Natural killer cell (primary cell): Measurements from ENCODE around the gene HTR6. TPM values are rescaled to one million over a fixed set of nuclear protein-coding genes. Genes with fewer than 3 reads are reported as not detected.

ENCODE experiments used
- ATAC-seq, 3 donors: fragments of 150-1000 bp in 2 of 3; fragments of 200-7000 bp in 1 of 3; cut with Tn5 transposase; 1 replicate in 1 of 3; 2 replicates in 2 of 3; pipeline ENCODE4 v1.10.0; 2021; ENCODE audit warnings: mild to moderate bottlenecking in 2 of 3, moderate library complexity in 2 of 3
- DNase-seq, 2 donors: peaks; one replicate each; pipeline versions ENCODE4 v3.0.0 to v3.0.0-alpha.2; 2013 to 2021; ENCODE audit warnings: mixed read lengths in 1 of 2
- H3K27ac ChIP-seq: one replicate; pipeline ENCODE4 v1.5.1; 2013; ENCODE audit warnings: mild to moderate bottlenecking, low read length
- H3K27me3 ChIP-seq: one replicate; pipeline ENCODE4 v1.6.1; 2013; ENCODE audit warnings: low read length; ENCODE audit not compliant: control insufficient read depth, insufficient read depth
- H3K36me3 ChIP-seq: one replicate; pipeline ENCODE4 v1.6.1; 2013; ENCODE audit warnings: low read length; ENCODE audit not compliant: control insufficient read depth, insufficient read depth
- H3K4me1 ChIP-seq: one replicate; pipeline ENCODE4 v1.6.1; 2013; ENCODE audit warnings: low read length; ENCODE audit not compliant: control insufficient read depth, insufficient read depth
- H3K4me3 ChIP-seq: one replicate; pipeline ENCODE4 v1.5.1; 2013; ENCODE audit warnings: low read length
- H3K9me3 ChIP-seq: one replicate; pipeline ENCODE4 v1.6.1; 2013; ENCODE audit warnings: low read length; ENCODE audit not compliant: control insufficient read depth, insufficient read depth
- H3K27ac Mint-ChIP-seq, 2 donors: one replicate each; pipeline ENCODE4 v1.8.0; 2022; ENCODE audit warnings: mild to moderate bottlenecking in 2 of 2, mixed read lengths in 2 of 2, moderate library complexity in 1 of 2
- H3K27me3 Mint-ChIP-seq, 2 donors: one replicate each; pipeline ENCODE4 v1.8.0; 2022; ENCODE audit warnings: low read depth in 2 of 2, mixed read lengths in 2 of 2
- H3K36me3 Mint-ChIP-seq: one replicate; pipeline ENCODE4 v1.8.0; 2022; ENCODE audit warnings: mixed read lengths
- H3K4me1 Mint-ChIP-seq, 2 donors: one replicate each; pipeline ENCODE4 v1.8.0; 2022; ENCODE audit warnings: mixed read lengths in 2 of 2
- H3K4me3 Mint-ChIP-seq: one replicate; pipeline ENCODE4 v1.8.0; 2022; ENCODE audit warnings: mild to moderate bottlenecking, moderate library complexity, mixed read lengths
- H3K9me3 Mint-ChIP-seq, 2 donors: one replicate each; pipeline ENCODE4 v1.8.0; 2022; ENCODE audit warnings: mixed read lengths in 2 of 2
- WGBS: methylation state at CpG from one replicate; pipeline ENCODE4 v1.1.7; 2013; ENCODE audit warnings: missing lambda C conversion rate; ENCODE audit not compliant: insufficient coverage; 5-methylcytosine and 5-hydroxymethylcytosine counted together
- intact Hi-C: fragments of 100-400 bp; cut with micrococcal nuclease; formaldehyde crosslinking; loops from one replicate; pipeline ENCODE4 v1.14.2; 2022
- total RNA-seq, 4 donors: library from RNA; stranded (reverse); fragments of 120-200 nt in 1 of 4; gene quantifications; one replicate each; pipeline versions ENCODE4 v1.2.3 to v1.2.4, GENCODE V29; 2013 to 2022
- TF ChIP-seq, protein P1 (sequence below): fragments of 200-600 bp; IDR thresholded peaks from one replicate; pipeline ENCODE4 v1.8.0; 2022; ENCODE audit warnings: antibody characterized with exemption

HTR6 gene
- total RNA-seq, 3 donors from 2014 or later (not counting 1 experiment from before 2014, with no cell fraction given) = 0.18 TPM; not detected in 2

DNA sequence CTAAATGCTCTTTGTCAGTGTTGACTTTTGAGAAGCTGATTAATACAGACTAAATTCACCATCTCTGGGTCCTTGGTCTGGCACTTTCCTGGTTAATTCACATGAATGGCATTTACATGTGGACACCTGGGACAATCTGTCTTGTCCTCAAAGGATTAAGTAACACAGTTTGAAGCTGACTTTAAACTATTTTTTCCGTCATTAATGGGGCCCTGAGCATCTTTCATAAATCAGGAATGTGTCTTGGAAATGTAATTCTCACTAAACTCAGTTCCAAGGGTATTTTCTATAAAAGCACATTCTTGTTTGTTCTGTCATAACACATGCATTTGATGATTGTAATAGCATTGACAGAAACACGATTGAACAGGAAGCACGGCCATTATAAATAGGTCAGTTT lies 47.3 kb upstream of the HTR6 start:
- WGBS = 80% methylated on average over 3 of the region's 3 CpGs
- no peak for DNase-seq
- no peak overlapping the region for H3K27ac Mint-ChIP-seq
- peaks cover 9 to 24% of the 10 kb centered on the region in 2 donors for H3K4me1 Mint-ChIP-seq
- no peak overlapping the region for H3K4me3 ChIP-seq
- H3K9me3 Mint-ChIP-seq = no peaks in the 10 kb centered on the region
- no peaks in the 10 kb centered on the region for H3K4me1 ChIP-seq
- H3K27me3 ChIP-seq = no peaks in the 10 kb centered on the region
- intact Hi-C loops = no loop called here
- H3K9me3 ChIP-seq = no peaks in the 10 kb centered on the region
- no peaks in the 10 kb centered on the region for H3K27me3 Mint-ChIP-seq
- no peak overlapping the region for H3K27ac ChIP-seq
- H3K36me3 ChIP-seq = peaks cover 14% of the 10 kb centered on the region
- peaks cover 6% of the 10 kb centered on the region for H3K36me3 Mint-ChIP-seq
- H3K4me3 Mint-ChIP-seq = no peak overlapping the region
- ATAC-seq = no peak
- TF ChIP-seq, protein P1, sequence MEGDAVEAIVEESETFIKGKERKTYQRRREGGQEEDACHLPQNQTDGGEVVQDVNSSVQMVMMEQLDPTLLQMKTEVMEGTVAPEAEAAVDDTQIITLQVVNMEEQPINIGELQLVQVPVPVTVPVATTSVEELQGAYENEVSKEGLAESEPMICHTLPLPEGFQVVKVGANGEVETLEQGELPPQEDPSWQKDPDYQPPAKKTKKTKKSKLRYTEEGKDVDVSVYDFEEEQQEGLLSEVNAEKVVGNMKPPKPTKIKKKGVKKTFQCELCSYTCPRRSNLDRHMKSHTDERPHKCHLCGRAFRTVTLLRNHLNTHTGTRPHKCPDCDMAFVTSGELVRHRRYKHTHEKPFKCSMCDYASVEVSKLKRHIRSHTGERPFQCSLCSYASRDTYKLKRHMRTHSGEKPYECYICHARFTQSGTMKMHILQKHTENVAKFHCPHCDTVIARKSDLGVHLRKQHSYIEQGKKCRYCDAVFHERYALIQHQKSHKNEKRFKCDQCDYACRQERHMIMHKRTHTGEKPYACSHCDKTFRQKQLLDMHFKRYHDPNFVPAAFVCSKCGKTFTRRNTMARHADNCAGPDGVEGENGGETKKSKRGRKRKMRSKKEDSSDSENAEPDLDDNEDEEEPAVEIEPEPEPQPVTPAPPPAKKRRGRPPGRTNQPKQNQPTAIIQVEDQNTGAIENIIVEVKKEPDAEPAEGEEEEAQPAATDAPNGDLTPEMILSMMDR = no peak

DNA sequence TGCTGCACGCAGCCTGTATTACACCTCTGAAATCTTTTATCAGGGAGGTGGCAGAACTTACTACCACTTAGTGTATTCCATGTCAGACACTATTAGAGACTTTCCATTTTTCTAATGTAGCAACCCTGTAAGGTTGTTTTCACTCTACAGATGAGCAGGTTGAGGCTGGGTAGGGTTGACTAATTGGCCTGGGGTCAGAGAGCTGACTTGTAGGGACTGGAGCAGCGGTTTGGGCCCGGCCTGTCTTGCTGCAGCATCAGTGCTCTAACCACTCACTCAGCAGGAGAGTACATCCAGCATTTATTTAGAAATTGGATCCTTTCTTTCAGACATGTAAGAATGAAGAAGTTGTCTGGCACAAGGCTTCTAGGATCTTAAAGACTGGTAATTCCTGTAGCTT lies 46.2 kb upstream of the HTR6 start:
- H3K4me3 Mint-ChIP-seq = no peak overlapping the region
- no peaks in the 10 kb centered on the region for H3K27me3 Mint-ChIP-seq
- peaks cover 14% of the 10 kb centered on the region for H3K36me3 ChIP-seq
- no peaks in the 10 kb centered on the region for H3K4me1 ChIP-seq
- DNase-seq = no peak
- no peak overlapping the region for H3K27ac Mint-ChIP-seq
- H3K4me1 Mint-ChIP-seq = peaks cover 4 to 17% of the 10 kb centered on the region in 2 donors
- H3K9me3 ChIP-seq = no peaks in the 10 kb centered on the region
- H3K9me3 Mint-ChIP-seq = no peaks in the 10 kb centered on the region
- H3K27ac ChIP-seq = no peak overlapping the region
- peaks cover 6% of the 10 kb centered on the region for H3K36me3 Mint-ChIP-seq
- TF ChIP-seq, protein P1 = no peak
- no peak for ATAC-seq
- H3K4me3 ChIP-seq = no peak overlapping the region
- intact Hi-C loops = no loop called here
- 100% methylated on average over 3 of the region's 3 CpGs for WGBS
- no peaks in the 10 kb centered on the region for H3K27me3 ChIP-seq

DNA sequence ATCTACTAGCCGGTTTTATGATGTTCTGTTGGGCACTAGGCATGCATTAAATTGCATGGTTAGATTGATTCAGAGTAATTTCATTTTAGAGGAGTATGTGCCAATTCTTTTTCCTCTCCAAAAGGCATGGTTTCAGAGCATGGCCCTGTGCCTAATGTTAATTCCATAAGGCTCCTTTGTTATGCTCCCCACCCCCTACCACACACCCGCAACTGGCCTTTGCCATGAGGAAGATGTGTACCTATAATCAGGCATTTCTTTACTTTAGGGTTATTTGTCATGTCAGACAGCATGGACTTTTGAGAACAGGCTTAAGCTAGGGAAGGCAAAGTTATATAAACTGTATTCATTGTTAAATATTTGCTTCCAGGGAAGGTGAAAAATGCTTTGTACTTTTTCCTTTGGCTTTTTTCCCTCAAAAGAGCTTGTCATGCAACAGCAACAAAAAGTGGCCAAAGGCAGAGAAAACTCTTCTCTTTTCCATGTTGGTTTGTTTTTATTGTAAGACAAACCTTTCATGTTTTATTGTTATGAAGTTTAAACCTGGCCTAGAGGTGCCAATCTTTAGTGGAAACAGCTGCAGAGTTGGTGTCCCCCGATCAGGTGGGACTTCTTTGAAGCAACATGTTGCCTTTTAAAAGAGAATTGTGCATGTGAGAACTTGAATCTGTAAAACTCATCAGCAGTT lies 44.8 kb upstream of the HTR6 start:
- peaks cover 4% of the 10 kb centered on the region for H3K36me3 Mint-ChIP-seq
- Histone ChIP-seq H3K9me3 (no peaks in the 10 kb centered on the region), H3K27ac (no peak overlapping the region), H3K4me3 (no peak overlapping the region), H3K27me3 (no peaks in the 10 kb centered on the region), H3K4me1 (no peaks in the 10 kb centered on the region), H3K36me3 (peaks cover 24% of the 10 kb centered on the region)
- no peaks in the 10 kb centered on the region for H3K27me3 Mint-ChIP-seq
- intact Hi-C loops = no loop called here
- TF ChIP-seq, protein P1 = no peak
- no peak overlapping the region for H3K4me3 Mint-ChIP-seq
- WGBS = 96% methylated on average over 2 of the region's 3 CpGs
- H3K27ac Mint-ChIP-seq = no peak overlapping the region
- H3K9me3 Mint-ChIP-seq = no peaks in the 10 kb centered on the region
- DNase-seq (no peak), ATAC-seq (no peak)
- H3K4me1 Mint-ChIP-seq = peaks cover 7 to 11% of the 10 kb centered on the region in 2 donors

DNA sequence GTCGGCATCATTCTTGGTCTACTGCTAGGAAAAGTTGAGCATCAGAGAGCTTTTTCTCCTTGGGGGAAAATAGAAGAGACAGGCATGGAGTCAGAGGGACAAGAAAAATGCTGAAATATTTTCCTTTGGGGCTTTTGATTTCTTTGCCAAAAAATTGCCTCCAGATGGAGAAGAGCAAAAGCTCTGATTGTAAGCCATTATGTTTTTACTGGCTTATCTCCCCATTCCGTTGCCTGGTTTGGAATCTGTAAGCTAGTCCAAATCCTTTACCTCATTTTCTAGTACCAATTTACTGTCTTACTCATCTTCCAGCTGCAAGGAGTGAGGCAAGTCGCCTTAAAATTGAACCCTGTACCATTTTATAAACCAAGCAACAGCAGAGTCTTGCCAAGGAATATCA lies 43.9 kb upstream of the HTR6 start:
- DNase-seq (no peak), ATAC-seq (no peak)
- Histone ChIP-seq H3K9me3 (no peaks in the 10 kb centered on the region), H3K36me3 (peaks cover 28% of the 10 kb centered on the region), H3K4me1 (no peaks in the 10 kb centered on the region), H3K27me3 (no peaks in the 10 kb centered on the region), H3K27ac (no peak overlapping the region), H3K4me3 (no peak overlapping the region)
- Mint-ChIP-seq H3K36me3 (no peaks in the 10 kb centered on the region), H3K27me3 (no peaks in the 10 kb centered on the region), H3K9me3 (no peaks in the 10 kb centered on the region), H3K4me1 (peaks cover 0 to 15% of the 10 kb centered on the region in 2 donors), H3K4me3 (no peak overlapping the region), H3K27ac (no peak overlapping the region)
- TF ChIP-seq, protein P1 = no peak
- intact Hi-C loops = no loop called here
- 100% methylated on average over 3 of the region's 3 CpGs for WGBS
